HG03342 (cell line): Measurements from ENCODE around the gene NSG2.

Experiments
- ATAC-seq: cut with Tn5 transposase; IDR thresholded peaks from one replicate; pipeline ENCODE4 v1.9.1; 2021; ENCODE audit warnings: mild to moderate bottlenecking, moderate library complexity; ENCODE audit not compliant: unreplicated experiment

The NSG2 gene

DNA sequence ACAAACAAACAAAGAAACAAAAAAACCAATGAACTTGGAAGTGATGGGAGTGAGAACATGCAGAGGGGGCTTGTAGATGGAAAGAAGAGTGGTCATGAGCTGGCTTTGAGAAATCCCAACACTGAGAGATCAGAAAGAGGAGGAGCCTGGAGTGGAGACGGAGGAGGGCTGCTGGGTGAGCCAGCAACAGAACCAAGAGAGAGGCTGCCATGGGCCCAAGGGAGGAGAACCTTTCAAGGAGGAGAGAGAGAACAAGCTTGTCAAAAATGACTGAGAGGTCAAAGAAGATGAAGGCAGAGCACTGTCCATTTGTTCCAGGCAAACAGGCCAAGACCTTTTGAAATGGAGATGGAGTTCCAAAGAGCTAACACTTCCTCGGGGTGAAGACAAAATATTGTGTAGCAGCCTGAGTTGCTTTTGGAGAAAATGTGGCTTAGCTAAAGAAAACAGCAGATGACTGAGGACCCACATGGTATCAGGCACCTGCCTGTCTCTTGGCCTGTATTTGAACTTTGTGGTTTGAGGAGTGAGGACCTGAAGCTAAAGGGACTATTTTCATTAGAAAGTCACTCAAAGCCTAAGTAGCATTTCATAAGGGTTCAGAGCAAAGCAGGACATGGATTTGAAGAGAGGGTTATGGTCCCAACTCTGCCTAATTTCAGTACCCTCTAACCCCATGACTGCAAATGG is 13.1 kb downstream of the NSG2 start:
- no peak for ATAC-seq

DNA sequence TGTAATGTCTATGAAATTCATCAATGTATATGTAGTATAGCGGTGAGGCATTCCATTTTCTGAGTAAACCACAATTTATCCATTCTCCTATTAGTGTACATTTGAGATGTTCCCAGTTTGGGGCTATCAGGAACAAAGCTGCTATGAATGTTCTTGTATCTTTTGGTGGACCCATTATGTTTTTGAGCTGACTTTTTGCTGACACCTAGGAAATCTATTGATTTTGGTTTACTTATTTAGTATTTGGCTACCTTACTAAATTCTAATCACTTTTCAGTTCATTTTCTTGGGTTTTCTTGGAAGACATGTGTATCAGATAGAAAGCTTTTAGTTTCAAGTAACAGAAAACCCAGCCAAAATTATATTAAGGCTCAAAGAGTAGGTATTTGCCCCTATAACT is 13.7 kb downstream of the NSG2 start:
- no peak for ATAC-seq

DNA sequence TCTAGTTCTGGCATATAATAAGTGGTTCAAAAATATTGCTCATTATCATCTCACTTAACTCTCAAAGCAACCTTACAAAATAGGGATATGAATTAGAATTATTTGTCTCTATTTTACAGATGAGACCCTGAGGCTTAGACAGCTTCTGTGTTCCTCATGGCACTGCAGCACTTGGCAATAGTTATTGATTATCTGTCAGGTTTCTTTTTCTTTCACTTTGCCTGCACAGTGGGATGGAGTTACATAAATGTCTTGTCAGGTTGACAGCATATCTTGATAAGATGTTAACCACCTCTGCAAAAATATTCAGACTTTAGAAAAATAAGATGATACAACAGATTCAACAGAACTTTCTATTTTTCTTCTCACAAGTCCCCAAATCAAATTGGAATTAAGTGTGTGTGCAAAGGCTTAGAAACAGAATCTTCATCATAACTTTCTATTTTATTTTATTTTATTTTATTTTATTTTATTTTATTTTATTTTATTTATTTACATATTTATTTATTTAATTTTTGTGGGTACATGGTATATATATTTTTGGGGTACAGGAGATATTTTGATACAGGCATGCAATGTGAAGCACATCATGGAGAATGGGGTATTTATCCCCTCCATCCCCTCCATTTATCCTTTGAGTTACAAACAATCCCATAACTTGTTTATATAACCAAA is 17.7 kb downstream of the NSG2 start:
- no peak for ATAC-seq

DNA sequence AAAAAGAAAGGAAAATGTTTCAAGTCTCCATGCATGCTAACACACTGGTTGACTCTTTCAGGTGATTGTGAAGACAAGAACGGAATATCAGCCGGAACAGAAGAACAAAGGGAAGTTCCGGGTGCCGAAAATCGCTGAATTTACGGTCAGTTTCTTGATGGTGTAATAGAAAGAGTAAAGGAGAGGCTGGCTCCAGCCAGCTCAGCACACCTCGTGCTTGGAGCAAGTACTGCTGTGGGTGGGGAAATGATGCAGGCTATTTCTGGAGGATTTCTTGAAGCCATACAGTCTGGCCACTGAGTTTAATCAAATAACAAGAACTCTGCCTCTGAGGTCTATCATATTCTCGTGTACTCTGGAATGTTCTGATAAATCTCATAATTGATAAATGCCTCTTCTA is 18.7 kb downstream of the NSG2 start:
- ATAC-seq = no peak

DNA sequence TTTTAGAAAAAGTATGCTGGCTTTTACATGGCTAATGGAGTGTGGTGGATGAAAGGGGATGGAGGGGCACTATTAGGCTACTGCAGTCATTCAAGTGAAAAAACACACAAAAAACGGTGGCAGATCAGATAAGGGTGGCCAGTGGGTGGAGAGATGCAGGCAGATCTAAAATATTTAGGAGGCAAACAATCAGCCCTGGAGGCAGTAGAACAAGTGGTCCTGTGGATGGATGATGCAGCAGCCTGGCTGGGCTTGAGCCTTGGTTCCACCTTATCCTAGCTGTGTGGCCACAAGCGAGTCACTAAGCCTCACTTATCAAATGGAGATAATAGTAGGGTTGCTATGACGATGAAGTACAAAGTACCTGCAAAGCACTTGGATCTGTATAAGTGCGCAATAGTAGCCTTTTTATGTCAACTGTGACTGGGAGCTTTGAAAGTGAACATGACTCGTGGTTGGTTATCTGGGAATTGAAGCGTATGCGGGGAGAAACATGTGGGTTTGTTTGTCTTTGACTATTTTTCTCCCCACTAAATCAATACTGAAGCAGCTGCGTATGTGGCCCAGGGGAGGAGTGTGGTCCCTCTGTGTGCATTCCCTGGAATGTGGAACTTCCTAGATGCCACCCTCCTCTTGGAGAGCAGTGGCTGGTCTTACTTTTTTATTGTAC is 20.2 kb downstream of the NSG2 start:
- no peak for ATAC-seq

DNA sequence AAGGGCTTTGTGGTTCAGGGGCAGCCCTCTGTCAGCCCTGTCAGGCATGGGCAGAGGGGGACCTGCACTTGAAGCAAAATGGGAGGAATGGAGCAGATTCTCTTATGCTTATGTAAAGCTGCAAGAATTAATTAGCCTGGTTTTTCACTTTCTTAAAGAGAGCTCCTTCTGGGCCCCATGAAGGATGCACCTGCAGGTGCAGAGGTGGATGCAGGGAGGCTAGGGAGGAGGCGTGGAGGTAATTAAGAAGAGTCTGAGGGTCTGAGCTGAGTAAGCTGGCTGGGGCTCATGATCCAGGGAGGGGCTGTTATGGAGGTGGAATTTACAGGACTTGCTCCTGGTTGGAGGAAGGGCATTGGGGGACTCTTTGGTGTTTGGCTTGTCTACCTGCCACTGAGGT is 22.0 kb downstream of the NSG2 start:
- no peak for ATAC-seq

DNA sequence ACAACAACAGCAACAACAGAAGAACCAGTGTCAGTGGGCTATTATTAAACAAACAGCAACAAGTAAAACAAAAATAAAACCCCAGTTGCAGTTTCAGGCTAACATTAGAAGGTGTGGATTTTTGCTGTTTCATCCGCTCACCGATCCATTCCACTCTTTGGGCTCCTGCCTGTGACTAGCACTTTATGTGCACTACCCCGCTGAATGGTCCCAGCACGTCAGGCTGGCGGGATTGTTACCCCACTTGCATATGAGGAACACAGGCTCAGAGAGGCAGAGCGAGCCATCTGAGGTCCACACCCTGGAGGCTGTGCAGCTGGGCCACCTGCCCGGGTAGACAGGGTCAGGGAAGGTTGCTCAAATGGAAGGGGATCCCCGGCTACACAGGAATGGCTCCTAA is 26.0 kb downstream of the NSG2 start:
- no peak for ATAC-seq

DNA sequence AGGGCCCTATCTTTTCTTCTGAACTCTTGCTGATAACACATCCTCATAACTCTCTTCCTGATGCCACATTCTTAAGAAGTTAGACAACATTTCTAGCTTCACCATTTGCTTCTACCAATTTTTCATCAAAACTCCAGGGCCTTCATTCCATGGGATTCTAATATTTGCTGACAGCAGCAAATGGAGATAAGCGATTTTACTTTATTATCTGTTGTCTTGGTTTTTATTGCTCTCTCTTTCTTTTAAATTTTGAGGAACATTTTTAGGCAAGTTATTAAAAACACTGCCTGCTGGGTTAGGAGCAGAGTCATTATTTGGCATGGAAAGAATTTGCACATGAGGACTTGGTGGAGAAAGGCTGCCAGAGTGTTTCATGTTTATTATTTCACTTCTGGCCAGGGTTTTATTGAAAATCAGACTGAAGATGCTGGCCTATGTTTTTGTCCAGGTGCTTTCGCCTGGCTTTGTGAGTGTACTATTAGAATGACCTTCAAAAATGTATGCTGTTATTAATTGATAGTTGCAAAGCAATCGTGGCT is 27.7 kb downstream of the NSG2 start:
- ATAC-seq = no peak

DNA sequence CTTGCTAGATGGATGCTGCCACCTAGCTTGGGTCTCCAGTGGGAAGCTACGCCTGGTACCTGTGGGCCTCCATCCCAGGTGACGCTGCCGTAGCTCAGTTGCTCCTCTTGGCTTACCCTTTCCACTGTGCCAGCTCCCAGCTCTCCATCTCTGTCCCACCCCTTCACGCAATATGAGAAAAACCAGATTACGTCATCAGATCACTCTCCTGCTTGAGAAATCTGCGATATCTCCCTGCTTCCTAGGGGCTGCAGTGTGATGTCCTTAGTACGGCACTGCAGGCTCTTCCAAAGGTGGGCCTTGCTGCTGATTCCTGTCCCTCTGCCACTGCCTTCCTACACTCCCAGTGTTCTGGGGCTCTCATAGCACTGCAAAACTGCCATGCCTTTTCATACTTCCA is 28.9 kb downstream of the NSG2 start:
- ATAC-seq = no peak

DNA sequence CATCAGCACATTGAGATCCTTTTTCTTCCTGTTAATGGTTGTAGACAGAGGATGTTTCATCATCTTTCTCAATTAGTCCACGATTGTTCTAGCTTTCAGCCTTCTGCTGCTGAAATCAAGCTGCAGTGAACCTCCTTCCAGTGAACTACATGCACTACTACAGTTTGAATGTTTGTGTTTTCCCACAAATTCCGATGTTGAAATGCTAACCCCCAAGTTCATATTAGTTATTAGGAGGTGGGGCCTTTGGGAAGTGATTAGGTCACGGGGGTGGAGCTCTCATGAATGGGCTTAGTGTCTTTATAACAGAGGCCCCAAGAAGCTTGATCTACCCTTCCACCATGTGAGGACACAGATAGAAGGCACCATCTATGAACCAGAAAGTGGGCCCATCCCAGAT is 32.9 kb downstream of the NSG2 start:
- ATAC-seq = no peak

DNA sequence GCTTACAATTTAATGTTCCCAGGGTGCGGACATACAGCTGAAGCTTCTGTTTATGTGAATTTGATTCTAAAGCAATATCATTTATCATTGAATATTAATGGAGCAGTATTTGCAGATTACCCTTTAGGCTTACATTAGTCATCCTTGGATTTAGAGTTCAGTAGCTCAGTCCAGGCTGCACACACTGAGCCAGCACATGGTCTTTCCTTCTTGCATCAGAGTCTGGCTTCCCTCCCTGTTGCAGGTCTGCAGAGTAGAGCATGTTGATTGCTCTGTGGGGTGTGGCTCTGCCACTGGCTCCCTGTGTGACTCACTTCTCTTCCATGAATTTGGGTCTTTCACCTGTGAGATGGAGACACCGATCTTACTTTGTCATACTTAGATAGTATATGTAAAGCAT is 36.8 kb downstream of the NSG2 start:
- no peak for ATAC-seq

DNA sequence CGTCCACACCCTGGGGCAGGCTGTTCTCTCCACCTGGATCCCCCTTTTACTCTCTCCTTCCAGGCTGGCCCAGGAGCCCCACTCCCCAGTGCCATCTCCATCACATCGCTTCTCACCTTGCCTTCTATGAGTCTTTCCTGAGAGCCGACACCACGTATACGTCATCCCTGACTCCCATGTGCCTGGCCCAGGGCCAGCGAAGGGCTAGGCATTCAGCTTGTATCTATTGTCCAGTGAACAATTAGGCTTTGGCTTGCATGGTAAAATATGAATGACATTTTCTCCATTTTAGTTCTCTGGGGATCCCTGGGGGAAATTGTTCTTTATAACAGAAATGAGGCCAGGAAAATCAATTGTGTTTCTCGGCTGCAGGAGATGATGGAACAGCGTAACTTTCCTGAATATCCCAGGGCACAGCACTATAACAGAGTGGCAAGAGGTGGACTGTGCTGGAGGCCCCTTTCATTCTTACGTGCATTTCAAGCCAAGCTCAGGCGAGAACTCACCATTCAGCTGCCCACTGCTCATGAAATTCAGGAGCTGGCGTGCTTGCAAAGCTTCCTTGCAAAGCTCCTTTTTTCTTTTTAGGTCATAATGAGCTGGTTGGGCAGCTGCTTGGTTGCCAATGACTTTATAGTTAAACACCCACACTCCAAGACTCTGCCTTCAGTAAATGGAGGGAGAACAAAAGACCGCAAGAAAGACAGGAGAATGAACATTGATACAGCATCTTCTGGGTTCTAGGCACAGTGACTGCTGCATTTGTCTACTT is 37.7 kb downstream of the NSG2 start:
- no peak for ATAC-seq

DNA sequence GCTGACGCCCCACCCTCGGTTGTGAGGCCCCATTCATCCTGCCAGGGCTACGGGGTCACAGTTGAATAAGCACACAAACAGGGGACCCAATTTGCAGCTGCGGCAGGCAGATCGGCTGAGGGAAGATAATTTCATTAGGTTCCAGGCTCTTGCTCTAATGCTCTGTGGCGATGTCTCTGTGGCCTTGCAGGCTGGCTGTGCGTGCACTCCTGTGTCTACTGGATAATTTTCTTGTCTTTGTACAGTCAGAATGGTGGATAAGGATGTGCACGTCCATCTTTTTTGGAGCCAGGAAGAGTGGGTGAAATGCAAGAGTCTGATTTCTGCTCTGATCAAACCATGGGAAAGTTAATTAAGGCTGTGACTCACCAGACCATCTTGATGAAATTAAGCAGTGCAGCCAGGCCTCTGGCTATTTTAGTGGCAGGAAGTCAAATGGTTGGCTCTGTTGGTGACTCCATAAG is 39.2 kb downstream of the NSG2 start:
- no peak for ATAC-seq

DNA sequence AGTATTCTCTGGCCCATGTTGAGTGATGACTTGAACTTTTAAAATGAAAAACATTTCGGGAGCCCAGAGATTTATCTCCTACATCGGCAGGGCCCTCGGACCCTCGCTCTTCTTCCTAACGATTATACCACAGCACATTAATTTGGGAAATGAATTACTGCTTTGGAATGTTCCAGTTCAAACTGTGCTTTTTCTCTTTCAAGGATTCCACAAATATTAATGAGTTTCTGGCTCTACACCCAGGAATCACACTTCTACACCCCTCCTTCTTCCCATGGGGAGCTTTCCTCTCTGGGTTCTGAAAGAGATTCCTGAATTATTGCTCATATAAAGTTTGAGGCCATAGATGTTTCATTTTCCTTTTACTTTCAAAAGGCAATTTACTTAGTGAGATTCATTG is 41.2 kb downstream of the NSG2 start:
- no peak for ATAC-seq

DNA sequence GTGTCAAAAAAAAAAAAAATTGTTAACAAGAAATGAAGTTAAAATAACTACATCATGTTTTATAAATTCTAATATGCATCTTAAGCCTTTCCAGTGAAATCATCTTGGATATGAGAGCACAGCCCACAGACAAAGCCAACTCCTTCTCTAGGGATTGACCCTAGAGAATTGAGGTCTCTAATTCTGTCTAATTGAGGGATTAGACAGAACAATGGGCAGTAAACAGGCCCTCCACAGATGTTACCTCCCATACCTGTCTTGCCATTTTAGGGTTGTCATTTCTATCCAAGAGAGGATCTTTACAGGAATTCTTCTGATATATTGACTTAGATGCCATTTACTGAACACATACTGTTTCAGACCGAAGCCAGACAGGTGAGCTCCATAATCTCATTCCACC is 42.3 kb downstream of the NSG2 start:
- ATAC-seq = no peak

DNA sequence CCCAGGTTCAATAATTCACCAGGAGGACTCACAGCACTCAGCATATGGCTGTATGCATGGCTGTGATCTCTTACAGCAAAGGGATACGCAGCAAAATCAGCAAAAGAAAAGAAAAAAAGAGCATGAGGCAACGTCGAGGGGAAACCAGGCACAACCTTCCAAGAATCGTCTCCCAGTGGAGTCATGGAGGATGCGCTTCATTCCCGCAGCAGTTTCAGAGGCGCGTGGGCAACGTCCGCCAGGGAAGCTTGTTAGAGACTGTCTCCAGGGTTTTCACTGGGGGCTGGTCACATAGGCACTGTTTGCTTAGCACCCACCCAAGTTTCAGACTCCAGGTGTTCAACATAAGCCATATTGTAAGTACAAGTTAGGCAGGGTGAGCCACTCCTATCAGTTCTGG is 44.6 kb downstream of the NSG2 start:
- no peak for ATAC-seq

DNA sequence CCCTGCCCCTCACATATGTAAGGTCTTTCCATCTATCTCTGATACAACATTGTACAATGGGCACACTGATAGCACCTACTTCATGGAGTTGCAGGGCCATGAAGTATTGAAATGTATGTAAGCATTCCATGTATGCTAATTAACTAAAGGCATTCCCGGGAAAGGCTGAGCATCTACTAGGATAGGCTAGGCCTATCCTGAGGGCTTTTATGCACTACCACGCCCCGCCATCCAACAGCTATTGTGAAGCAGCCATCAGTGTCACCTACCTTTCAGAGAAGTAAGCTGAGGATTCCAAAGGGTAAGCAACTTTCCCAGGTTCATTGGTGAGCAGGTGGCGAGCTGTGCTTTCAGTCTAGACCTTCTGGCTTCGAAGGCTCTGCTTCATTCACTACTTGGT is 47.6 kb downstream of the NSG2 start:
- no peak for ATAC-seq

DNA sequence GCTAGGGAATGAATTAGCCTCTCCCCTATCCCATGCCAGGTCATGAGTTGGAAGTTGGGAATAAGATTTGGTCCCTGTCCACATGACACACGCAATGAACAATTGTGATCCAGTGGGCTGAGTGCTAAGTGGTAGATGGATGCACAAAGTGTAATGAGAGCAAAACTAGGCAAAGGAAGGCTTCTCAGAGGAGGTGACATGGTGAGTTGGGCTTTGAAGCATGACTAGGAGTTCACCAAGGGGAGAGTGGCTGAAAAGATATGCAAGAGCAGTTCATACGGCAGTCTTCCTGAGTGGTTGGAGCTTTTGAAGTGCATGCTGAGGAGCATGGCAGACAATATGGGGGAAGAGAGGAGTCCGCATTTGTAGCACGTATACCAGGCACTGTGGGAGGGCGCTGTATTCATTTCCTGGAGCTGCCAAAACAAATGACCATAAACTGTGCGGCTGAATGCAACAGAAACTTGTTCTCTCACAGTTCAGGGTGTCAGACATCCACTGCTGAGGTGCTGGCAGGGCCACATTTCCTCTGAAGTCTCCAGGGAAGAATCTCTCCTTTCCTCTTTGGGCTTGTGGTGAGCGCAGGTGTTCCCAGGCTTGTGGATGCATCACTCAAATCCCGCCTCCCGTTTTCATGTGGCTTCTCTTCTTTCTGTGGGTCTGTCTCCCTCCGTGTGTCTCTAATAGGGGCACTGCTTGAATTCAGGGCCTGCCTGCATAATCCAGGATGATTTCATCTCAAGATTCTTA is 49.5 kb downstream of the NSG2 start:
- ATAC-seq = no peak

DNA sequence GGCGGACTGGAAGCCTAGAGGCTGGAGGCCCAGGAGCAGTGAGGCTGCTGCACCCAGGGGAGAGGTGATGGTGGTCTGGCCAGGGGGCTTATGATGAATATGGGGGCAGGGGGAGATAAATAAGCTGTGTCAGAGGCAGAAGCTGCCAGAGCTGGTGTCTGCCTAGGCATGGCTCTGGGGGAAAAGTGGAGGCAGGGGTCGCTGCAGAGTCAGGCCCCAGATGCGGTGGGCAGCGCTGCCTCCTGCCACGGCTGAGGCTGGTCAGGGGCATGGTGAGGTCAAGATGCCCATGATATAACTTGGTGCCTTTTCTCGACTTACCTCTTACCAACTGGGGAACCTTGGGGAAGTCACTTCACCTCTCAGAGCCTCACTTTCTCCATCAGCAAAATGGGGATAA is 51.1 kb downstream of the NSG2 start:
- ATAC-seq = no peak

DNA sequence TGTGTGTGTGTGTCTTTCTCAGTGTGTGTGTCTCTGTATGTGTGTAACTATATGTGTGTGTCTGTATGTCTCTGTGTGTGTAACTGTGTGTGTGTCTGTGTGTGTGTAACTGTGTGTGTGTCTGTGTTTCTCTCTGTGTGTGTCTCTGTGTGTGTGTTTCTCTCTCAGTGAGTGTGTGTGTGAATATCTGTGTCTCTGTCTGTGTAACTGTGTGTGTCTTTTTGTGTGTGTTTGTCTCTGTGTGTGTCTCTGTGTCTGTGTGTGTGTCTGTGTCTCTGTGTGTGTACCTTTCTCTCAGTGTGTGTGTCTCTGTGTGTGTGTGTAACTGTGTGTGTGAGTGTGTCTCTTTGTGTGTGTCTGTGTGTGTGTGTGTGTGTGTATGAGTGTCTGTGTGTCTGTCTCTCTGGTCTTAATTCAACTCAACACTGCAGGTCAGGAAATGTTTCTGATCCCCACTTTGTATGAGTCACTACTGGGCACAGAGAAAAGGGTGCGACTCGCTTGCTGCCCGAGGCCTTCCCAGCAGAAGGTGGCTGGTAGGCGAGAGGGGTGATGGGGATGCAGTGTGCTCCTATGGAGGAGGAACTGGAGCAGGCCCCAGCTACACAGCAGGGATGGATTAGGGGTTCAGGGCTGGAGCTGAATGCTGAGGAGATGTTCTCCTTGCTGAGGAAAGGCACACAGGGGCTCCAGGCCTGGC is 52.1 kb downstream of the NSG2 start:
- ATAC-seq = no peak
